Activated T-cell treated with anti-CD3 and anti-CD28 coated beads, Interleukin-2, amount 50 U/mL, for 24 hours (primary cell): Measurements from ENCODE around the gene CHDH.

Source experiments
- DNase-seq: peaks from one replicate; pipeline ENCODE4 v3.0.0-alpha.2; 2020
- H3K27ac Mint-ChIP-seq: 2 replicates; pipeline ENCODE4 v1.8.0; 2020; ENCODE audit warnings: mild to moderate bottlenecking, mixed read lengths
- H3K27me3 Mint-ChIP-seq: 2 replicates; pipeline ENCODE4 v1.8.0; 2020; ENCODE audit warnings: mixed read lengths
- H3K36me3 Mint-ChIP-seq: 2 replicates; pipeline ENCODE4 v1.8.0; 2020; ENCODE audit warnings: low read depth, mixed read lengths
- H3K4me1 Mint-ChIP-seq: 2 replicates; pipeline ENCODE4 v1.8.0; 2020; ENCODE audit warnings: low read depth, mixed read lengths
- H3K4me3 Mint-ChIP-seq: 2 replicates; pipeline ENCODE4 v1.8.0; 2020; ENCODE audit warnings: mild to moderate bottlenecking, moderate library complexity, mixed read lengths
- H3K9me3 Mint-ChIP-seq: 2 replicates; pipeline ENCODE4 v1.8.0; 2020; ENCODE audit warnings: mixed read lengths

The CHDH gene

DNA sequence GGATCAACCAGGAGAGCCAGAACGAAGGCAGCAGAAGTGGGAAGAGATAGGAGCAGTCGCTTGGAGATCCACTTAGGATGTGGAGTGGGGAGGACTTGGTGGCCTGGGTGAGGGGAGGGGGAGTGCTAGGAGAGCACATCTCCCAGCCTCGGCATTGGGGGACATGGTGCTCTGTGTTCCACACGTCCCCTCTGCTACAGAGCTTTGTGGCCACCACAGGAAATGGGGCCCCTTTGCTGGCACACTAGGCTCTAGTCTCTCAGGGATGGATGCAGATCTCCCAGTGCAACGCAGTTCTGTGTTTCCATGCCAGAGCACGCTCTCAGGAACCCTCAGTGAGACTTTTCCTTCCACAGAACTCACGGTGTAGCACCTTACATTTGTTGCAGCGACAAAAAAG is 68.8 kb downstream of the CHDH start:
- no peaks in the 10 kb centered on the region for H3K4me1 Mint-ChIP-seq
- H3K27ac Mint-ChIP-seq, result no peak overlapping the region
- DNase-seq, result no peak
- no peaks in the 10 kb centered on the region for H3K27me3 Mint-ChIP-seq
- no peaks in the 10 kb centered on the region for H3K36me3 Mint-ChIP-seq
- H3K9me3 Mint-ChIP-seq, result no peaks in the 10 kb centered on the region
- no peak overlapping the region for H3K4me3 Mint-ChIP-seq

DNA sequence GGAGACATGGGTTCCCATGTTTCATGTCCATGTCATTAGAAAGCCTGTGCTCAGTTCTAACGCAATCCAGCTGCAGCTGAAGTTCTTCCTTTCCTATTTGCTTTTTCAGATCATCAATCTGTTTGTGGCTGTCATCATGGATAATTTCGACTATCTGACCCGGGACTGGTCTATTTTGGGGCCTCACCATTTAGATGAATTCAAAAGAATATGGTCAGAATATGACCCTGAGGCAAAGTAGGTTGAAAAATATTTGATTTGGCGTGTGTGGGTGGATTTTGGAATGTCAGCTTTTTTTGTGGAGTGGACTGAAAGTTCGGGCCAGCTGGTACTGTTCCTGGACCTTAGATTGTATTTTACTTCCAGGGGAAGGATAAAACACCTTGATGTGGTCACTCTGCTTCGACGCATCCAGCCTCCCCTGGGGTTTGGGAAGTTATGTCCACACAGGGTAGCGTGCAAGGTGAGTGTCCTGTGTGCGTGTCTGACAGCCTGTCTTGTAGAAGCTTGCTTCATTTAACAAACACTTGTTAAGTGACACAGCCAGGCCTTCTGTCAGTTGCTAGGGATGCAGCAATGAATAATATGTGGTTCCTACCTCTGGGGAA is 69.6 kb downstream of the CHDH start:
- H3K4me3 Mint-ChIP-seq, result no peak overlapping the region
- H3K4me1 Mint-ChIP-seq, result no peaks in the 10 kb centered on the region
- DNase-seq, result no peak
- no peak overlapping the region for H3K27ac Mint-ChIP-seq
- no peaks in the 10 kb centered on the region for H3K36me3 Mint-ChIP-seq
- no peaks in the 10 kb centered on the region for H3K9me3 Mint-ChIP-seq
- no peaks in the 10 kb centered on the region for H3K27me3 Mint-ChIP-seq

DNA sequence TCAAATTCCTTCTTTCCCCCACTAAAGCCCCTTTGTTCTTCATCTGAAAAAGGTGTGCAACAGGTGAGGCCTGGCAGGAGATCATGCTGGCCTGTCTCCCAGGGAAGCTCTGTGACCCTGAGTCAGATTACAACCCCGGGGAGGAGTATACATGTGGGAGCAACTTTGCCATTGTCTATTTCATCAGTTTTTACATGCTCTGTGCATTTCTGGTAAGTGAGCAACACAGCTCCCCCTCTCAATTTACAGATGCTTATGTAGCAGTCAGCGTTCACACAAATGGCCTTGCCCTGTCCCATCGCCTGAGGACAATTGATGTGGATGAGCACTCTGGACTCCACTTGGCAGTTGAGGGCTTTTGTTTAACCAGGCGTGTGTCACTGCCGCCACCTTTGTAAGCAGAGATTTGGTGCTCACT is 70.4 kb downstream of the CHDH start:
- Mint-ChIP-seq H3K4me3 (no peak overlapping the region), H3K9me3 (no peaks in the 10 kb centered on the region), H3K4me1 (no peaks in the 10 kb centered on the region), H3K27me3 (no peaks in the 10 kb centered on the region), H3K27ac (no peak overlapping the region), H3K36me3 (no peaks in the 10 kb centered on the region)
- DNase-seq, result no peak

DNA sequence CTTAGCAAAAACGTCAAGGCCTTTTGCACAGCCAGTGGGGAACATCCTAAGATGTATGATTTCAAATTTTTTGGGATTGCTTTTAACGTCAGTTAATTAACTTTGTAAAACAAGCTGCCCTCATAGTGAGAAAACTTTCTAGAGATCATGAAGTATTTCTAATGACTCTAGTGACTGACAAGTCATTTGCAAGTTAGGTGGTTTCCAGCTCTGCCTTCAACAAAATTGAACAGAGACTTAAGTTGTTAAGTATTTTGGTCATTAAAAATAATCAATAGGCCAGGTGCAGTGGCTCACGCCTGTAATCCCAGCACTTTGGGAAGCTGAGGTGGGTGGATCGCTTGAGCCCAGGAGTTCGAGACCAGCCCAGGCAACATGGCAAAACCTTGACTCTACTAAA is 71.2 kb downstream of the CHDH start:
- Mint-ChIP-seq H3K36me3 (no peaks in the 10 kb centered on the region), H3K4me3 (no peak overlapping the region), H3K4me1 (no peaks in the 10 kb centered on the region), H3K9me3 (no peaks in the 10 kb centered on the region), H3K27me3 (no peaks in the 10 kb centered on the region), H3K27ac (no peak overlapping the region)
- no peak for DNase-seq

DNA sequence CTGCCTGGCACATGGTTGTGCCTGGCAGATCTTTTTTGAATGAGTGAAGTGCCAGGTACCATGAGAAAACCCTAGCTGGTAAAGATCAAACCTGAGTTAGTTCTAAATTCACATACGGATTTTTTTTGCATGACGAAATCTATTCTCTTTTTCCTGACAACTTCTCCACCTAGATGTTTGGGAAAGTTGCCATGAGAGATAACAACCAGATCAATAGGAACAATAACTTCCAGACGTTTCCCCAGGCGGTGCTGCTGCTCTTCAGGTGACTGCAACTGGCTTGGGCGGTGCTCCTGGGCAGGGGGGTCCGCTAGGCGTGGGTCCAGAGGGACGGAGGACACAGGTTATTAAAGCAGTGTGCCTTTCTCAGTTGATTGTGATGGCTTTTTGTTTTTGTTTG is 71.8 kb downstream of the CHDH start:
- Mint-ChIP-seq H3K27ac (no peak overlapping the region), H3K27me3 (no peaks in the 10 kb centered on the region), H3K9me3 (no peaks in the 10 kb centered on the region), H3K4me1 (no peaks in the 10 kb centered on the region), H3K4me3 (no peak overlapping the region), H3K36me3 (no peaks in the 10 kb centered on the region)
- no peak for DNase-seq

DNA sequence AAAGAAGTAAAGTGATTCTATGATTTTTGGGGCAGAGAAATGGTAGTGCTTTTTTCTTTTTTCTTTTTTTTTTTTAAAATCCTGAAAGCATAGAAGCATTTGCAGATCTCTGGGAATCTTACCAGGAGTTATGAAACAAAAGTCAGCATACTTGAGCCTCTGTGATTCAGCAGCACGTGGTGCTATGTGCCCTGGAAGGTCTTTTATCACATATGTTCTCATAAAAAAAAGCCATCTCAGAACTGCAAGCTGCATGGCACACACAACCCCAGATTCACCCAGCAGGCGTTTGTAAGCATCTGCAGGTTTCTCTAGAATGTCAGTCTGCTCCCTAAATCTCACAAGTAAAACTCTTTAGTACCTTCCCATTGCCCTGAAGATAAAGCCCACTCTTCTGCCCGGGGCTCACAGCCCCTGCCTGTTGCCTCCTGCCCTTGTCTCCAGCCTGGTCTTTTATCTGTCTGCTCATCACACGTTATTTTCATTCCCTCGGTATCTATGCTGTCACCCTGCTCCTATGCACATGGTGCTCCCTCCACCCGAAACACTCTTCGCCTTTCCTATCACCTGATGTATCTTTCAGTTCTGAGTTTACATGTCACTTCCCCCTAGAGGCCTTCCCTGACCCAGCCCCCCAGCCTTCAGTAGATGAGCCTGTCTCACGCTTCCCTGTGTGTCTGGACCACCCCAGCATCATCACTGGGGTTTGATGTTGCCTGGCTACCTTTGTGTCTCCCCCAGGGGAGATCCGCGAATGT is 72.4 kb downstream of the CHDH start:
- no peaks in the 10 kb centered on the region for H3K9me3 Mint-ChIP-seq
- no peak overlapping the region for H3K27ac Mint-ChIP-seq
- H3K36me3 Mint-ChIP-seq, result no peaks in the 10 kb centered on the region
- H3K4me3 Mint-ChIP-seq, result no peak overlapping the region
- no peak for DNase-seq
- H3K4me1 Mint-ChIP-seq, result no peaks in the 10 kb centered on the region
- no peaks in the 10 kb centered on the region for H3K27me3 Mint-ChIP-seq

DNA sequence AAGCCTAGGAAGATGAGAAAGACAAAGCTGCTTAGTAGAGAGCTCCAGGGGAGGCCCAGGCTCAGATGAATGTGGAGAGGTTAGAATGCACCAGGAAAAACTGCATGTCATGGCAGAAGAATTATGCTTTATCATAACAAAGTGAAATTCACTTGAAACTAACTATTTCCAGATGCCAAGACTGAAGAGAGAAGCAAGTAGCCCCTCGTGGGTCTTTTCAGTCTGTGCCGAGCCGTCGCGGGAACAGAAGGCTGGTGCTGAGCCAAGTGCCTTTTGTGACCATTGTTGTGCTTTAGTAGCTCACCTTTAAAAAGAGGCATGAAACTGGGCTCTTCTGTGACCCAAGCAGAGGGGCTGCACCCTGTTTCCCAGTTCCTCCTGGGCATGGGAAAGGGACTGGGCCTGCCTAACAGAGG is 73.2 kb downstream of the CHDH start:
- DNase-seq, result no peak
- Mint-ChIP-seq H3K9me3 (no peaks in the 10 kb centered on the region), H3K4me3 (no peak overlapping the region), H3K27me3 (no peaks in the 10 kb centered on the region), H3K36me3 (no peaks in the 10 kb centered on the region), H3K27ac (no peak overlapping the region), H3K4me1 (no peaks in the 10 kb centered on the region)

DNA sequence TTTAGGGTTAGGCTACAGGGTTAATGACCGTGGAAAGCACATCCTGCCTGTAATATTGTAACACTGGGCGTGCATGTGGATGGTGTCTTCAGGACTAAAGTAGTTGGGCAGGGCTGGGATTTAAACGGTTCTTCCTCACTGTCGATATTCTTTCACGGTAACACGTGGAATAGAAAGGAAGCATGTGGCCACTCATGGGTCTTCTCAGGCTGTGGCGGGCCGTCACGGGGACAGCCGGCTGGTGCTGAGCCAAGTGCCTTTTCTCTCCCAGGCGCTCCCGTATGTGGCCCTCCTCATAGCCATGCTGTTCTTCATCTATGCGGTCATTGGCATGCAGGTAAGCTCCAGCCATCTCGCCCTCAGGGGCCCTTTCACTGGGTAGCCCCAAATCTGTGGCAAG is 73.7 kb downstream of the CHDH start:
- no peak overlapping the region for H3K27ac Mint-ChIP-seq
- H3K27me3 Mint-ChIP-seq, result no peaks in the 10 kb centered on the region
- no peaks in the 10 kb centered on the region for H3K4me1 Mint-ChIP-seq

DNA sequence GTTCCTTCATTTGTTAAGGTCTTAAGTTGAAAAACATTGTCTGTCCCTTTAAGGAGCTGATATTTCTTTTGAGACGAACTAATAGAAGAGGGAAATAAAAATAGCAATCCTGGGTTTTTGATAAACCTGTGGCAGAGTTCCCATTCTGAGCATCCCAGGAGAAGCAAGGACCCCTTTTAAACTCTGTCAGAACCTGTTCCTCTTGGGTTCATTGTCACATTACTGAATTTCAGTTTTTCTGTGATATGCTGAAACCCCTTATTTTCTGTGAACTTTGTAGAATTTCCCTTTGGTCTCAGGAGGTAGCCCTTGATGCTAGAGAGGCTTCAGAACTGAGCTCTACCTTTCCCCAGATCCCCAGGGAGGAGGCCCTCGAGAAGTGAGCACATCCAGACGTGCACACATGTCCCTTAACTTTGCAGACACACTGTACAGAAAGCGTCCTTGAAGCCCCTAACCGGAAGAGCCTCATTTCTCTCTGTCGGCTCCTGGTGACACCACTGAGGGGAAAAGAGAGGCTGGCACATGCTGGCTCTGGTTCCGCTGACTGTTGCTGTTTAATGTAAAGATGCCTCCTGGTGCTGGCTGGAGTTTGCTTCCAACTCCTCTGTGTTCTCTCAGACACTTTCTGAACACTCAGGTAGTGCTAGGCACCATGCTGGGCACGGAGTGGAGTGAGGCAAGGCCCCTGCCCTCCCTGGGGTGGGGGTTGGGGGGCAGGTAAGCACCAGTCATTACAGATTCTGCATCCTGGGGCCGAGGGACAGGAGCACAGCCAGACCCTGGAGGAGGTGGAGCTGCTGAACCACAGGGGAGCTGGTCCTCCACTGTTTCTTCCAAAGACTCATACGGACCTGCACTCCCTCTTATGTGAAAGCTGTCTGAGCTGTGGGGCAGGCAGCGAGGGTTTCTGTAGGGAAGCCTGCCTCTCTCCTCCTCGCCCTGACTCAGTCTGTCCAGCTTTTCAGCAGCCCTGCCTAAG is 77.5 kb downstream of the CHDH start:
- Mint-ChIP-seq H3K36me3 (no peaks in the 10 kb centered on the region), H3K4me3 (no peak overlapping the region), H3K4me1 (no peaks in the 10 kb centered on the region), H3K27ac (no peak overlapping the region), H3K9me3 (no peaks in the 10 kb centered on the region), H3K27me3 (peaks cover 6% of the 10 kb centered on the region)
- no peak for DNase-seq

More for the DNA sequence above, 73.7 kb downstream of the CHDH start:
- Mint-ChIP-seq H3K36me3 (no peaks in the 10 kb centered on the region), H3K9me3 (no peaks in the 10 kb centered on the region), H3K4me3 (no peak overlapping the region)
- DNase-seq, result no peak

DNA sequence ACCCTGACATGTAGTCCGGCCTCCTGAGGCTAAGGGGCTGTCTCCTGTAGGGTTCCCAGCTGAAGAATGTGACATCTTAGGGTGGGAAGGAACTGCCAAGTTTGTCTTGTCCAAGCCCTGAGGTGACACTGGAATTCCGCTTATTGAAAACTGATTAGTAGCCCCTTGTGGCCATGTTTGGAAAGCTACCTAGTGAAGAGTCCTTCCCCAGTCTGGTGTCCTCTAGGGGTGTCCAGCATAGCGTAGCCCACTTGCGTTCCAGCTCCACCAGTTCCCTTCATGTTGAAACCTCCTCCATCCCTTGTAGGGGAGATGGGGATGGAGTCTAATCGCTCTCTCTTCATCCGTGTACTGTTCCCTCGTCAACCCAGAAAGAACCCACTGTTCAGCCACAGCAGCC is 79.5 kb downstream of the CHDH start:
- no peak for DNase-seq
- Mint-ChIP-seq H3K4me1 (no peaks in the 10 kb centered on the region), H3K9me3 (no peaks in the 10 kb centered on the region), H3K36me3 (no peaks in the 10 kb centered on the region), H3K4me3 (no peak overlapping the region), H3K27ac (no peak overlapping the region), H3K27me3 (peaks cover 6% of the 10 kb centered on the region)

DNA sequence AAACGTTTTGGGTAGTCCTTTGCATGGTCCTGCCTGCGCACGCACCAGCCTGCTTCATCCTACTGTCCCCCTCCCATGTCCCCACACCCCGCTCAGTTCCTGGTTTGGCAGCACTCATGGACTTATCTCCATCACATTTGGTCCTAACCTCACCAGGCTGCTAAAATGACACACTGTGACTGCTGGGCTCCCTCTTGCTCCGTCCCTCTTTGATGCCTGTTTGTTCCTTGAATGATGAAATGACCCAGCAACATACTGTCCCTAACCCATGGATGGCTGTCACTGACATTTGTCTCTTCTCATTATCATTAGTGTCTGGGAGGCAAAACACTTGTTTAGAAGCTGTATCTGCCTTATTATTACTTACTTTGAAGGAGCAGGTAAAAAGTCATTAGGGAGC is 80.5 kb downstream of the CHDH start:
- no peaks in the 10 kb centered on the region for H3K36me3 Mint-ChIP-seq
- H3K27me3 Mint-ChIP-seq, result peaks cover 6% of the 10 kb centered on the region
- H3K4me3 Mint-ChIP-seq, result no peak overlapping the region
- H3K4me1 Mint-ChIP-seq, result no peaks in the 10 kb centered on the region
- H3K27ac Mint-ChIP-seq, result no peak overlapping the region
- DNase-seq, result no peak
- H3K9me3 Mint-ChIP-seq, result no peaks in the 10 kb centered on the region

DNA sequence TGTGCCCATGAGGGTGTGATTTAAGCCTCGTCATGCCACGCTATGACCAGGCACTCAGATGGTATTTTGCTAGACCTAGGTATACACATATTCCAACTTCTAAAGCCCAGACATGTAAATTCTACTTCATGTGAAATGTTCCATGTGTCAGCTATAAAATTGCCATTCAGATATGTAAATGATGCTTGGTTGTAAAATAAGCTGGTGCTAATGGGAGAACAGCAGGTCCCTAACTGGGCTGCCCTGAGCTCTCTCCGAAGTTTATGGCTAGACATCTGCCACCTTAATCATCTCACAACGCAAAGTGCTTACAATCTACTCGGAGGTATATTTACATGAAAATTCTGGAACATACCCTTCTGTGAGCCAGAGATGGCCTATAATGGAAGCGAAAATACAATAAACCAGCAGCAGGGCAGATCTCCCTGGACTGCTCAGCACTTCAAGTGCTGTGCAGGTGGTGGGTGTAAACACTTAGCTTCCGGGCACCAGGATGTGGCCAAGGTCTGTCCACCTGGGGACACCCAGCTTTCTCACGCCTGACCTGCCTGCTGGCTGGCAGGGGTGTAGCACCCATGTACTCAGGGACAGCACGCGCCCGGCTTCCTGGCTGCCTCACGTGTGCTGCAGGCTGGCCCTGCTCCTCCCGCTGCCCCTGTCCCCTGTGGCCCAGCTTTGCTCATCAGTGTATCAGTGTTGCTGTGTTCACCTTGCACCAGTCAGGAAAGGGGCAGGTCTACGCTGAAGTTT is 82.0 kb downstream of the CHDH start:
- no peaks in the 10 kb centered on the region for H3K4me1 Mint-ChIP-seq
- no peak overlapping the region for H3K27ac Mint-ChIP-seq
- no peaks in the 10 kb centered on the region for H3K9me3 Mint-ChIP-seq
- DNase-seq, result no peak
- no peaks in the 10 kb centered on the region for H3K36me3 Mint-ChIP-seq
- no peak overlapping the region for H3K4me3 Mint-ChIP-seq
- peaks cover 6% of the 10 kb centered on the region for H3K27me3 Mint-ChIP-seq

DNA sequence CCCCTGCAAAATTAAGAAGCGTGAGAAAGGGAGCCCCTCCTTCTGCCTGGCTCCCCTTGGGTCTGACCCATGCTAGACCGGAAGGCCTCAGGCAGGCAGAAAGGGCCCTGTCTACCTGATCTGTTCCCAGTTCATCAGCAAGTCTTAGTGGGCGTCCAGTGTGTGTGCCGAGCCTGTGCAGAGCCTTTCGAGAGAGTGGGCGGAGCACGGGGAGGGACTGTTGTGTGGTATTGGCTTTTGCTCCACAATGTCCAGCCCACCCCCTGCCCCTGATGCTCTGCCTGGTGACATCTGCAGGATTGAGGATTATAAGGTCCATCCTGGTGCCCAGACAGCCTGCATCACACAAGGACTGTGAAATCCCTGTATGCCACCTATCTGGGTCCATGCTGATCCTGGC is 82.9 kb downstream of the CHDH start:
- Mint-ChIP-seq H3K36me3 (no peaks in the 10 kb centered on the region), H3K4me1 (no peaks in the 10 kb centered on the region), H3K4me3 (no peak overlapping the region), H3K27ac (no peak overlapping the region), H3K27me3 (peaks cover 6% of the 10 kb centered on the region), H3K9me3 (no peaks in the 10 kb centered on the region)
- no peak for DNase-seq
